Bronchial epithelial cell (primary cell): ENCODE results near the gene KCNK10. TPM values are rescaled to one million over a fixed set of nuclear protein-coding genes. Genes with fewer than 3 reads are reported as not detected.

Source experiments
- DNase-seq: peaks from one replicate; pipeline ENCODE4 v3.0.0-alpha.2; 2010; ENCODE audit warnings: low read depth
- FAIRE-seq: peaks from 2 replicates; lab custom pipeline; 2011; peaks lifted over from hg19 to GRCh38; lab: Jason Lieb, UNC
- H3K27me3 ChIP-seq: 2 replicates; pipeline ENCODE4 v1.5.1; 2011; ENCODE audit warnings: low read length; ENCODE audit not compliant: control insufficient read depth, insufficient read depth
- H3K36me3 ChIP-seq: 2 replicates; pipeline ENCODE4 v1.5.1; 2011; ENCODE audit warnings: low read length; ENCODE audit not compliant: control insufficient read depth, insufficient read depth
- H3K4me3 ChIP-seq: 2 replicates; pipeline ENCODE4 v1.5.1; 2011; ENCODE audit warnings: mild to moderate bottlenecking, low read depth, low read length, control low read depth
- CTCF ChIP-seq: IDR thresholded peaks from 2 replicates; pipeline ENCODE4 v1.5.1; 2011; ENCODE audit warnings: mild to moderate bottlenecking, moderate library complexity, low read length, control low read depth, inconsistent platforms; ENCODE audit not compliant: insufficient read depth, severe bottlenecking
- total RNA-seq: library from RNA; depleted of rRNA; stranded (reverse); fragments of >200 nt; gene quantifications from 2 replicates; pipeline ENCODE4 v1.2.1, GENCODE V29; 2014

Gene KCNK10
- total RNA-seq, 1 donor from 2014 or later: not detected

GRCh38 chr14:88324930-88325329, 1.9 kb upstream of the KCNK10 start:
- H3K4me3 ChIP-seq: no peak overlapping the region
- no peak for DNase-seq
- no peak for TF ChIP-seq CTCF
- peak; percentile 23 for FAIRE-seq
- H3K27me3 ChIP-seq: peaks cover 32% of the 10 kb centered on the region
- no peaks in the 10 kb centered on the region for H3K36me3 ChIP-seq

GRCh38 chr14:88324491-88324890, 1.4 kb upstream of the KCNK10 start:
- no peak for TF ChIP-seq CTCF
- H3K36me3 ChIP-seq: no peaks in the 10 kb centered on the region
- H3K27me3 ChIP-seq: peaks cover 32% of the 10 kb centered on the region
- no peak overlapping the region for H3K4me3 ChIP-seq
- FAIRE-seq (no peak), DNase-seq (no peak)

- no peak for FAIRE-seq
- Histone ChIP-seq H3K4me3 (no peak overlapping the region), H3K27me3 (peaks cover 32% of the 10 kb centered on the region)
These were observed 592 bp upstream of the KCNK10 start for GRCh38 chr14:88323523-88324199.

GRCh38 chr14:88322504-88323085, 474 bp downstream of the KCNK10 start:
- Histone ChIP-seq H3K4me3 (no peak overlapping the region), H3K27me3 (peaks cover 32% of the 10 kb centered on the region), H3K36me3 (no peaks in the 10 kb centered on the region)
- TF ChIP-seq CTCF: no peak
- FAIRE-seq: no peak
- no peak for DNase-seq

More at GRCh38 chr14:88323523-88324199, 592 bp upstream of the KCNK10 start:
- DNase-seq: no peak
- no peaks in the 10 kb centered on the region for H3K36me3 ChIP-seq
- no peak for TF ChIP-seq CTCF

GRCh38 chr14:88321692-88322503, 1.2 kb downstream of the KCNK10 start:
- no peak for TF ChIP-seq CTCF
- Histone ChIP-seq H3K36me3 (no peaks in the 10 kb centered on the region), H3K27me3 (peaks cover 31% of the 10 kb centered on the region), H3K4me3 (no peak overlapping the region)
- FAIRE-seq (no peak), DNase-seq (no peak)
